GM23338 (cell line): Measurements from ENCODE around the gene NTM. TPM values are rescaled to one million over a fixed set of nuclear protein-coding genes. Genes with fewer than 3 reads are reported as not detected.

Experiments
- ATAC-seq: fragments of 200-7000 bp; cut with Tn5 transposase; 3 replicates; pipeline ENCODE4 v1.9.1; 2020
- DNase-seq: peaks from one replicate; pipeline ENCODE4 v3.0.0-alpha.2; 2015; ENCODE audit warnings: low spot score
- H2AFZ ChIP-seq: fragments of 200-600 bp; sonication (generic); 2 replicates; pipeline ENCODE4 v1.8.0; 2016; ENCODE audit warnings: antibody characterized with exemption, mild to moderate bottlenecking, moderate library complexity
- H3F3A ChIP-seq: fragments of 200-600 bp; sonication (generic); replicated peaks from 2 replicates; pipeline ENCODE4 v1.8.0; 2017; ENCODE audit warnings: antibody characterized with exemption, mixed run types, low read depth
- H3K27ac ChIP-seq: fragments of 200-600 bp; sonication (generic); 2 replicates; pipeline ENCODE4 v1.6.1; 2016; ENCODE audit warnings: low read depth
- H3K27me3 ChIP-seq: fragments of 200-600 bp; sonication (generic); 2 replicates; pipeline ENCODE4 v1.8.0; 2016; ENCODE audit warnings: mild to moderate bottlenecking, mixed run types, moderate library complexity; ENCODE audit not compliant: insufficient read depth
- H3K36me3 ChIP-seq: fragments of 200-600 bp; sonication (generic); 2 replicates; pipeline ENCODE4 v1.8.0; 2016; ENCODE audit warnings: mild to moderate bottlenecking; ENCODE audit not compliant: insufficient read depth
- H3K4me1 ChIP-seq: fragments of 200-600 bp; sonication (generic); 2 replicates; pipeline ENCODE4 v1.8.0; 2016; ENCODE audit warnings: mild to moderate bottlenecking, moderate library complexity; ENCODE audit not compliant: insufficient read depth
- H3K4me2 ChIP-seq: fragments of 200-600 bp; sonication (generic); 2 replicates; pipeline ENCODE4 v1.7.1; 2017; ENCODE audit warnings: mixed run types
- H3K4me3 ChIP-seq: fragments of 200-600 bp; sonication (generic); 2 replicates; pipeline ENCODE4 v1.6.1; 2016; ENCODE audit warnings: mixed run types
- H3K79me2 ChIP-seq: fragments of 200-600 bp; sonication (generic); replicated peaks from 2 replicates; pipeline ENCODE4 v1.8.0; 2017; ENCODE audit warnings: mild to moderate bottlenecking; ENCODE audit not compliant: insufficient read depth
- H3K9me2 ChIP-seq: fragments of 200-600 bp; sonication (generic); 2 replicates; pipeline ENCODE4 v1.8.0; 2017; ENCODE audit not compliant: insufficient read depth
- H4K20me1 ChIP-seq: fragments of 200-600 bp; sonication (generic); replicated peaks from 2 replicates; pipeline ENCODE4 v1.8.0; 2017; ENCODE audit warnings: mild to moderate bottlenecking; ENCODE audit not compliant: insufficient read depth
- H3K27ac Mint-ChIP-seq: 2 replicates; pipeline ENCODE4 v1.8.0; 2020; ENCODE audit warnings: inconsistent platforms, mild to moderate bottlenecking, moderate library complexity, mixed read lengths
- H3K27me3 Mint-ChIP-seq: 3 replicates; pipeline ENCODE4 v1.8.0; 2022; ENCODE audit warnings: low read depth, mild to moderate bottlenecking, moderate library complexity, mixed read lengths, inconsistent platforms; ENCODE audit not compliant: insufficient read depth, poor library complexity
- H3K36me3 Mint-ChIP-seq: 3 replicates; pipeline ENCODE4 v1.8.0; 2021; ENCODE audit warnings: low read depth, mild to moderate bottlenecking, inconsistent platforms, moderate library complexity, mixed read lengths
- H3K4me1 Mint-ChIP-seq: 3 replicates; pipeline ENCODE4 v1.8.0; 2020; ENCODE audit warnings: mild to moderate bottlenecking, inconsistent platforms, mixed read lengths
- H3K4me3 Mint-ChIP-seq: 3 replicates; pipeline ENCODE4 v1.8.0; 2021; ENCODE audit warnings: moderate library complexity, mild to moderate bottlenecking, inconsistent platforms, mixed read lengths
- H3K9me3 Mint-ChIP-seq: 3 replicates; pipeline ENCODE4 v1.8.0; 2020; ENCODE audit warnings: moderate library complexity, mild to moderate bottlenecking, inconsistent platforms, mixed read lengths
- CREB1 ChIP-seq: fragments of 250-450 bp; sonication (Bioruptor Pico); IDR thresholded peaks from 2 replicates; pipeline ENCODE4 v1.5.0; 2020; ENCODE audit warnings: low read depth, mild to moderate bottlenecking, moderate library complexity
- CTCF ChIP-seq, 2 experiments: fragments of 200-600 bp in 1 of 2; sonication (generic) in 1 of 2; conservative IDR thresholded peaks; 2 replicates each; pipeline versions ENCODE4 v1.5.1 to v1.6.1; 2016 to 2017; ENCODE audit warnings: antibody characterized with exemption in 2 of 2, low read depth in 2 of 2, mild to moderate bottlenecking in 2 of 2, moderate library complexity in 1 of 2
- EZH2 ChIP-seq: fragments of 200-600 bp; sonication (generic); IDR thresholded peaks from one replicate; pipeline ENCODE4 v1.8.0; 2017; ENCODE audit warnings: antibody characterized with exemption, mild to moderate bottlenecking, low read depth; ENCODE audit not compliant: unreplicated experiment
- EZH2phosphoT487 ChIP-seq: fragments of 200-600 bp; sonication (generic); IDR thresholded peaks from one replicate; pipeline ENCODE4 v1.8.1; 2018; ENCODE audit warnings: antibody characterized with exemption; ENCODE audit not compliant: unreplicated experiment
- JUNB ChIP-seq: IDR thresholded peaks from one replicate; pipeline ENCODE4 v1.6.1; 2016; ENCODE audit warnings: antibody characterized with exemption; ENCODE audit not compliant: unreplicated experiment
- NANOG ChIP-seq: IDR thresholded peaks from 2 replicates; pipeline ENCODE4 v1.6.1; 2016; ENCODE audit warnings: antibody characterized with exemption, borderline replicate concordance
- POLR2AphosphoS5 ChIP-seq: IDR thresholded peaks from 2 replicates; pipeline ENCODE4 v1.6.1; 2016; ENCODE audit warnings: antibody characterized with exemption, low read depth
- REST ChIP-seq: IDR thresholded peaks from one replicate; pipeline ENCODE4 v1.6.1; 2018; ENCODE audit warnings: antibody characterized with exemption; ENCODE audit not compliant: unreplicated experiment
- STAT1 ChIP-seq: IDR thresholded peaks from one replicate; pipeline ENCODE4 v1.6.1; 2016; ENCODE audit warnings: antibody characterized with exemption; ENCODE audit not compliant: unreplicated experiment
- ZNF114 ChIP-seq: fragments of 250-450 bp; sonication (Bioruptor Pico); IDR thresholded peaks from 2 replicates; pipeline ENCODE4 v1.5.0; 2020; ENCODE audit warnings: mild to moderate bottlenecking, moderate library complexity
- ZNF331 ChIP-seq: fragments of 250-450 bp; sonication (Bioruptor Pico); IDR thresholded peaks from 2 replicates; pipeline ENCODE4 v1.5.0; 2020; ENCODE audit warnings: low read depth, mild to moderate bottlenecking, moderate library complexity
- ZNF462 ChIP-seq: fragments of 250-450 bp; sonication (Bioruptor Pico); IDR thresholded peaks from 2 replicates; pipeline ENCODE4 v1.5.0; 2020; ENCODE audit warnings: mild to moderate bottlenecking, moderate library complexity
- polyA plus RNA-seq: library from polyadenylated mRNA; unstranded; fragments of >200 nt; fragmentation: Nextera tagmentation; extraction: Ambion mirVana; gene quantifications from 2 replicates; pipeline ENCODE4 v1.2.1, GENCODE V29; 2016
- total RNA-seq: library from RNA; depleted of rRNA; stranded (reverse); fragments of >200 nt; shearing (Covaris generic); gene quantifications from 2 replicates; pipeline ENCODE4 v1.2.3, GENCODE V29; 2014
- TF ChIP-seq, protein P1 (sequence below): IDR thresholded peaks from 2 replicates; pipeline ENCODE4 v1.6.1; 2016; ENCODE audit warnings: antibody characterized with exemption

NTM gene
- total and polyA plus RNA-seq, 2 experiments from 2014 or later, result 10.6 to 14.6 TPM

- ATAC-seq (no peak), DNase-seq (no peak)
- Histone ChIP-seq H3K27ac (no peak overlapping the region), H3K9me2 (peaks cover 3% of the 10 kb centered on the region; the same call in 1 of the 2 replicates), H3F3A (no peaks in the 10 kb centered on the region), H3K36me3 (no peaks in the 10 kb centered on the region), H4K20me1 (no peaks in the 10 kb centered on the region), H3K79me2 (no peaks in the 10 kb centered on the region), H3K4me2 (no peak overlapping the region), H3K27me3 (no peaks in the 10 kb centered on the region), H2AFZ (no peak overlapping the region), H3K4me1 (peaks cover 32% of the 10 kb centered on the region), H3K4me3 (no peak overlapping the region)
- H3K36me3 Mint-ChIP-seq, result no peaks in the 10 kb centered on the region
- H3K9me3 Mint-ChIP-seq, result no peaks in the 10 kb centered on the region
- no peak overlapping the region for H3K27ac Mint-ChIP-seq
- H3K4me3 Mint-ChIP-seq, result no peak overlapping the region
- peaks cover 49% of the 10 kb centered on the region for H3K4me1 Mint-ChIP-seq
- peaks cover 6% of the 10 kb centered on the region for H3K27me3 Mint-ChIP-seq
- no peak for TF ChIP-seq EZH2phosphoT487
- TF ChIP-seq, protein P1, sequence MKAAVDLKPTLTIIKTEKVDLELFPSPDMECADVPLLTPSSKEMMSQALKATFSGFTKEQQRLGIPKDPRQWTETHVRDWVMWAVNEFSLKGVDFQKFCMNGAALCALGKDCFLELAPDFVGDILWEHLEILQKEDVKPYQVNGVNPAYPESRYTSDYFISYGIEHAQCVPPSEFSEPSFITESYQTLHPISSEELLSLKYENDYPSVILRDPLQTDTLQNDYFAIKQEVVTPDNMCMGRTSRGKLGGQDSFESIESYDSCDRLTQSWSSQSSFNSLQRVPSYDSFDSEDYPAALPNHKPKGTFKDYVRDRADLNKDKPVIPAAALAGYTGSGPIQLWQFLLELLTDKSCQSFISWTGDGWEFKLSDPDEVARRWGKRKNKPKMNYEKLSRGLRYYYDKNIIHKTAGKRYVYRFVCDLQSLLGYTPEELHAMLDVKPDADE, result no peak
- no peak for TF ChIP-seq EZH2
- no peak for TF ChIP-seq ZNF462 (CRISPR knock-in tag)
- TF ChIP-seq REST, result no peak
- no peak for TF ChIP-seq POLR2AphosphoS5
- no peak for TF ChIP-seq CTCF (conservative IDR thresholded peaks at IDR 0.05; ENCODE audit: low read depth in 2 of 2)
- TF ChIP-seq CREB1 (CRISPR knock-in tag), result no peak
- no peak for TF ChIP-seq STAT1
- no peak for TF ChIP-seq ZNF331 (CRISPR knock-in tag)
- TF ChIP-seq ZNF114 (CRISPR knock-in tag), result no peak
- no peak for TF ChIP-seq NANOG
- no peak for TF ChIP-seq JUNB
Observed at GRCh38 chr11:131467645-131468394, 97.4 kb downstream of the NTM start.
